Upper lobe of left lung (tissue), 6 donors: ENCODE measurements around the gene SUCLA2. TPM values are rescaled to one million over a fixed set of nuclear protein-coding genes. Genes with fewer than 3 reads are reported as not detected.
"Not testable (repeated sequence)": the region's sequence is repeated elsewhere in the genome, so short reads cannot be mapped to it uniquely, and the experiment has no call there.

Source experiments
- ATAC-seq, 2 donors: fragments of 200-7000 bp; cut with Tn5 transposase; one replicate each; pipeline ENCODE4 v1.9.1; 2022; ENCODE audit warnings: mild to moderate bottlenecking in 2 of 2, moderate library complexity in 2 of 2; ENCODE audit not compliant: low FRiP score in 2 of 2
- DNase-seq, 2 donors: peaks; one replicate each; pipeline ENCODE4 v3.0.0-alpha.2; 2019 to 2020
- H3K27ac ChIP-seq, 4 donors: fragments of 200-600 bp; sonication (generic); one replicate each; pipeline ENCODE4 v1.5.1; 2016 to 2019
- H3K27me3 ChIP-seq, 4 donors: fragments of 200-600 bp; sonication (generic); one replicate each; pipeline ENCODE4 v1.5.1; 2017 to 2019
- H3K36me3 ChIP-seq, 4 donors: fragments of 200-600 bp; sonication (generic); one replicate each; pipeline ENCODE4 v1.5.1; 2016 to 2019
- H3K4me1 ChIP-seq, 4 donors: fragments of 200-600 bp; sonication (generic); one replicate each; pipeline ENCODE4 v1.5.1; 2018 to 2019
- H3K4me3 ChIP-seq, 4 donors: fragments of 200-600 bp; sonication (generic); one replicate each; pipeline ENCODE4 v1.5.1; 2017 to 2019; ENCODE audit warnings: mild to moderate bottlenecking in 2 of 4, moderate library complexity in 1 of 4
- H3K9me3 ChIP-seq, 4 donors: fragments of 200-600 bp; sonication (generic); one replicate each; pipeline ENCODE4 v1.5.1; 2018 to 2019
- EP300 ChIP-seq, 4 donors: sonication (generic); formaldehyde crosslinking; IDR thresholded peaks; one replicate each; pipeline ENCODE4 v1.5.1; 2017; ENCODE audit warnings: antibody characterized with exemption in 4 of 4, control low read depth in 2 of 4
- POLR2A ChIP-seq, 4 donors: fragments of 450-650 bp; IDR thresholded peaks; one replicate each; pipeline ENCODE4 v1.5.1; 2016 to 2017; ENCODE audit warnings: antibody characterized with exemption in 4 of 4, mild to moderate bottlenecking in 2 of 4
- POLR2AphosphoS5 ChIP-seq, 2 donors: sonication (generic); formaldehyde crosslinking; IDR thresholded peaks; one replicate each; pipeline ENCODE4 v1.5.1; 2017; ENCODE audit warnings: antibody characterized with exemption in 2 of 2
- WGBS, 2 donors: methylation state at CpG; one replicate each; pipeline ENCODE4 v1.1.5; 2017 to 2018; 5-methylcytosine and 5-hydroxymethylcytosine counted together
- total RNA-seq, 6 donors: library from RNA; depleted of rRNA in 4 of 6; stranded (reverse); fragments of >200 nt in 4 of 6; gene quantifications; one replicate each; pipeline versions ENCODE4 v1.1.0 to v1.2.1, GENCODE V29; 2016 to 2021
- TF ChIP-seq, protein P1 (sequence below), 6 experiments: fragments of 450-650 bp in 4 of 6; fragments of 200-600 bp in 2 of 6; sonication (generic) in 2 of 6; IDR thresholded peaks; one replicate each; pipeline ENCODE4 v1.5.1; 2016 to 2019; ENCODE audit warnings: antibody characterized with exemption in 6 of 6
- donor health status: DM: no; HTN: no; CAD: no; lungs with moderate emphysema.
- donor health status: DM: no; HTN: yes; CAD: no; lungs with severe emphysema.

SUCLA2 gene
- total RNA-seq, 6 donors from 2014 or later = 15.0 to 67.4 (median 33.4) TPM

- no peaks in the 10 kb centered on the region for H3K36me3 ChIP-seq
- H3K27ac ChIP-seq = no peak overlapping the region
- no peaks in the 10 kb centered on the region for H3K9me3 ChIP-seq
- no peak overlapping the region for H3K4me3 ChIP-seq
- DNase-seq (no peak), ATAC-seq (no peak)
- TF ChIP-seq POLR2AphosphoS5 (IDR thresholded peaks at IDR 0.05) (no peak), POLR2A (IDR thresholded peaks at IDR 0.05) (no peak), EP300 (IDR thresholded peaks at IDR 0.05) (no peak)
- TF ChIP-seq, protein P1, sequence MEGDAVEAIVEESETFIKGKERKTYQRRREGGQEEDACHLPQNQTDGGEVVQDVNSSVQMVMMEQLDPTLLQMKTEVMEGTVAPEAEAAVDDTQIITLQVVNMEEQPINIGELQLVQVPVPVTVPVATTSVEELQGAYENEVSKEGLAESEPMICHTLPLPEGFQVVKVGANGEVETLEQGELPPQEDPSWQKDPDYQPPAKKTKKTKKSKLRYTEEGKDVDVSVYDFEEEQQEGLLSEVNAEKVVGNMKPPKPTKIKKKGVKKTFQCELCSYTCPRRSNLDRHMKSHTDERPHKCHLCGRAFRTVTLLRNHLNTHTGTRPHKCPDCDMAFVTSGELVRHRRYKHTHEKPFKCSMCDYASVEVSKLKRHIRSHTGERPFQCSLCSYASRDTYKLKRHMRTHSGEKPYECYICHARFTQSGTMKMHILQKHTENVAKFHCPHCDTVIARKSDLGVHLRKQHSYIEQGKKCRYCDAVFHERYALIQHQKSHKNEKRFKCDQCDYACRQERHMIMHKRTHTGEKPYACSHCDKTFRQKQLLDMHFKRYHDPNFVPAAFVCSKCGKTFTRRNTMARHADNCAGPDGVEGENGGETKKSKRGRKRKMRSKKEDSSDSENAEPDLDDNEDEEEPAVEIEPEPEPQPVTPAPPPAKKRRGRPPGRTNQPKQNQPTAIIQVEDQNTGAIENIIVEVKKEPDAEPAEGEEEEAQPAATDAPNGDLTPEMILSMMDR (IDR thresholded peaks at IDR 0.05) = no peak
- WGBS, 2 donors = 100% methylated on average over 1 of the region's 1 CpG
- H3K27me3 ChIP-seq = no peaks in the 10 kb centered on the region
- peaks cover 0 to 9% (median 2%) of the 10 kb centered on the region in 4 donors for H3K4me1 ChIP-seq
These were observed 11.6 kb upstream of the SUCLA2 start for GRCh38 chr13:48012668-48013067.

DNA sequence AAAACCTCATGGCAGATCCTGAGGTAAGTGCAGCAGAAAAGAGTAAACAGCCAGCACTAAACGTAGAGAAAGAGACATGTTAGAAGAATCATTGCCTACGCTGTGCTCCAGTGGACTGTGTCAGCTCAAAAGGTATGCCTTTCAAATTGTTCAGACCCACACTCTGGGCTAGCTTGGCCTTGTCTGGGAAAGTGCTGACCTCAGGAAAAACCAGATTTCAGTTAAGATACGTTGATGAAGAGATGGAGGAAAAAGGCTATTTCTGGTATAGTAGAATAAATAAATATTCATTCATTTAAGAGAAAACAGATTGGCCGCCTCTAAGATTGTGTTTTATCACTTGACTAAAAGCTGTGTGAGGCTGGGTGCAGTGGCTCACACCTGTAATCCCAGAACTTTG, 9.6 kb upstream of the SUCLA2 start:
- H3K27ac ChIP-seq = no peak overlapping the region
- WGBS, 2 donors = 68 to 73% methylated on average over 4 of the region's 4 CpGs
- no peaks in the 10 kb centered on the region for H3K9me3 ChIP-seq
- no peaks in the 10 kb centered on the region for H3K36me3 ChIP-seq
- no peaks in the 10 kb centered on the region for H3K27me3 ChIP-seq
- TF ChIP-seq, protein P1 (IDR thresholded peaks at IDR 0.05) = no peak
- TF ChIP-seq EP300 (IDR thresholded peaks at IDR 0.05) (no peak), POLR2AphosphoS5 (IDR thresholded peaks at IDR 0.05) (no peak), POLR2A (IDR thresholded peaks at IDR 0.05) (no peak)
- no peak for DNase-seq
- H3K4me3 ChIP-seq = no peak overlapping the region
- ATAC-seq = no peak
- peaks cover 0 to 9% (median 2%) of the 10 kb centered on the region in 4 donors for H3K4me1 ChIP-seq

- DNase-seq (no peak), ATAC-seq (no peak)
- Histone ChIP-seq H3K36me3 (no peaks in the 10 kb centered on the region), H3K4me1 (peaks cover 0 to 9% (median 2%) of the 10 kb centered on the region in 4 donors), H3K9me3 (no peaks in the 10 kb centered on the region), H3K27ac (peak overlapping the region in 1 of 4 donors; percentile 7), H3K4me3 (no peak overlapping the region), H3K27me3 (no peaks in the 10 kb centered on the region)
- TF ChIP-seq POLR2AphosphoS5 (IDR thresholded peaks at IDR 0.05) (no peak), POLR2A (IDR thresholded peaks at IDR 0.05) (no peak), EP300 (IDR thresholded peaks at IDR 0.05) (no peak)
- TF ChIP-seq, protein P1 (IDR thresholded peaks at IDR 0.05) = no peak
- WGBS, 2 donors = 23 to 39% methylated on average over 1 of the region's 1 CpG
These were observed 8.2 kb upstream of the SUCLA2 start for GRCh38 chr13:48009284-48009683.

DNA sequence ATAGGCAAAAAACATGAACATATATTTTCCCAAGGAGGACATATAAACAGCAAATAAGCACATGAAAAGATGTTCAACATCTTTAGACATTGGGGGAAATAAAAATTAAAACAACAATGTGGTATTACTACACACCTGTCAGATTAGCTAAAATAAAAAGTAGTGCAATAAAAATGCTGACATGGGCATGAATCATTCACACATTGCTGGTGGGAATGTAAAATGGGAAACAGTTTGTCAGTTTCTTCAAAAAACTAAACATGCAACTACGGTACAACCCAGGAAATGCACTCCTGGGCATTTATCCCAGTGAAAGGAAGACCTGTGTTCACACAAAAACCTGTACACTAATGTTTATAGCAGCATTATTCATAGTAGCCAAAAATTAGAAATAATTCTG, 5.3 kb upstream of the SUCLA2 start:
- no peak for TF ChIP-seq POLR2AphosphoS5 (IDR thresholded peaks at IDR 0.05)
- no peak for TF ChIP-seq EP300 (IDR thresholded peaks at IDR 0.05)
- TF ChIP-seq, protein P1 (IDR thresholded peaks at IDR 0.05) = no peak
- TF ChIP-seq POLR2A (IDR thresholded peaks at IDR 0.05) = no peak
- no peak for ATAC-seq
- H3K27me3 ChIP-seq = no peaks in the 10 kb centered on the region
- H3K4me1 ChIP-seq = peaks cover 0 to 13% (median 9%) of the 10 kb centered on the region in 4 donors
- H3K9me3 ChIP-seq = no peaks in the 10 kb centered on the region
- no peak for DNase-seq
- 43 to 69% methylated on average over 1 of the region's 1 CpG for WGBS, 2 donors
- no peak overlapping the region for H3K4me3 ChIP-seq
- no peaks in the 10 kb centered on the region for H3K36me3 ChIP-seq
- no peak overlapping the region for H3K27ac ChIP-seq

DNA sequence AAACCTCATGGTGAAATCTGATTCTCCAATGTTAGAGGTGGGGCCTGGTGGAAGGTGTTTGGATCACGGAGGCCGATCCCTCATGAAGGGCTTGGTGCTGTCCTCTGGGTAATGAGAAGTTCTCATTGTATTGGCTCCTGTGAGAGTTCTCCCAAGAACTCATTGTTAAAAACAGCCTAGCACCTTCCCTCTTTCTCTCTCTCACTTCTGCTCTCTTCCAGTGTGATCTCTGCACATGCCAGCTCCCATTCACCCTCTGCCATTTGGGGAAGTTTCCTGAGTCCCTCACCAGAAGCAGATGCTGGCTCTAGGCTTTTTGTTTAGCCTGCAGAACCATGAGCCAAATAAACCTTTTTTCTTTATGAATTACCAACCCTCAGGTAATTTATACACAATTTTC, 3.1 kb upstream of the SUCLA2 start:
- no peaks in the 10 kb centered on the region for H3K36me3 ChIP-seq
- peaks cover 10 to 19% (median 14%) of the 10 kb centered on the region in 4 donors for H3K4me1 ChIP-seq
- WGBS, 2 donors = 88 to 97% methylated on average over 2 of the region's 2 CpGs
- no peak for DNase-seq
- TF ChIP-seq, protein P1 (IDR thresholded peaks at IDR 0.05) = no peak
- TF ChIP-seq POLR2AphosphoS5 (IDR thresholded peaks at IDR 0.05) (no peak), POLR2A (IDR thresholded peaks at IDR 0.05) (no peak), EP300 (IDR thresholded peaks at IDR 0.05) (no peak)
- H3K4me3 ChIP-seq = no peak overlapping the region
- no peaks in the 10 kb centered on the region for H3K9me3 ChIP-seq
- no peak overlapping the region for H3K27ac ChIP-seq
- no peaks in the 10 kb centered on the region for H3K27me3 ChIP-seq
- ATAC-seq = no peak

GRCh38 chr13:48001999-48002398, 926 bp upstream of the SUCLA2 start:
- not testable (repeated sequence) for H3K27ac ChIP-seq, H3K36me3 ChIP-seq, ATAC-seq, H3K9me3 ChIP-seq, DNase-seq, H3K27me3 ChIP-seq
- Histone ChIP-seq H3K4me3 (peak overlapping the region in 3 of 4 donors; percentile 62 to 98 (median 89)), H3K4me1 (peaks cover 10 to 19% (median 15%) of the 10 kb centered on the region in 4 donors)
- 31 to 65% methylated on average over 2 to 5 of the region's 5 CpGs for WGBS, 2 donors
